Stimulated activated CD4-positive, alpha-beta T cell treated with anti-CD3 and anti-CD28 coated beads, Interleukin-12 subunit alpha, Interleukin-12 subunit beta, amount 100 ng/mL, for 4 hours (primary cell): ENCODE data around the gene PIGQ.
A peak's percentile ranks its signal among the peaks of the same experiment; 100 is the strongest.

ENCODE experiments used
- DNase-seq: peaks from one replicate; pipeline ENCODE4 v3.0.0-alpha.2; 2020

Gene PIGQ

DNA sequence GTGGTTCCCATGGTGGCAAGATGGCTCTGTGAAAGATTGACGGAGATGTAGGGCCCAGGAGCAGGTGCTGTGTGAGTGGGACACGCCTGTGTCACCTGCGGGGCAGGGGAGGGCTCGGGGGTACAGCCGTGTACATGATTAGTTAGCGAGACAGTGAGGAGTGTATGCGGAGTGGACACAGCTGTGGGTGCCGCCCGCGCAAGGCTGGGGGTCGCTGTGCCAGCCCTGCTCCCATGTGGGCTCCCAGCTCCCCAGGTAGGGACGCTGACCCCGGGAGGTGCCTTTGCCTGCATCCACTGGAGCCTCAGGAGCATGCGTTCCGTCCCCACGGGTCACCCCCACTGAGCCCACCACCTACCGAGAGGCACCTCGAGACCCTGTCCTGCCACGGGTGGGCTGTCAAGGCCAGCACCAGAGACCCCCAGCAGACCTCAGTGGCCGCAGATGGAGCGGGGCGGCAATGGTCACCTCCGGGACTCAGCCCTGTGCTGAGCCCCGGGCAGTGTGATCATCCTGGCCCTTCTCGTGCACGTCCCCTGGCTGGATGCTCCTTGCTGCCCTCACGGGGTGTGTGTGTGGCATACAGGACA, 34.8 kb upstream of the PIGQ start:
- DNase-seq = no peak

DNA sequence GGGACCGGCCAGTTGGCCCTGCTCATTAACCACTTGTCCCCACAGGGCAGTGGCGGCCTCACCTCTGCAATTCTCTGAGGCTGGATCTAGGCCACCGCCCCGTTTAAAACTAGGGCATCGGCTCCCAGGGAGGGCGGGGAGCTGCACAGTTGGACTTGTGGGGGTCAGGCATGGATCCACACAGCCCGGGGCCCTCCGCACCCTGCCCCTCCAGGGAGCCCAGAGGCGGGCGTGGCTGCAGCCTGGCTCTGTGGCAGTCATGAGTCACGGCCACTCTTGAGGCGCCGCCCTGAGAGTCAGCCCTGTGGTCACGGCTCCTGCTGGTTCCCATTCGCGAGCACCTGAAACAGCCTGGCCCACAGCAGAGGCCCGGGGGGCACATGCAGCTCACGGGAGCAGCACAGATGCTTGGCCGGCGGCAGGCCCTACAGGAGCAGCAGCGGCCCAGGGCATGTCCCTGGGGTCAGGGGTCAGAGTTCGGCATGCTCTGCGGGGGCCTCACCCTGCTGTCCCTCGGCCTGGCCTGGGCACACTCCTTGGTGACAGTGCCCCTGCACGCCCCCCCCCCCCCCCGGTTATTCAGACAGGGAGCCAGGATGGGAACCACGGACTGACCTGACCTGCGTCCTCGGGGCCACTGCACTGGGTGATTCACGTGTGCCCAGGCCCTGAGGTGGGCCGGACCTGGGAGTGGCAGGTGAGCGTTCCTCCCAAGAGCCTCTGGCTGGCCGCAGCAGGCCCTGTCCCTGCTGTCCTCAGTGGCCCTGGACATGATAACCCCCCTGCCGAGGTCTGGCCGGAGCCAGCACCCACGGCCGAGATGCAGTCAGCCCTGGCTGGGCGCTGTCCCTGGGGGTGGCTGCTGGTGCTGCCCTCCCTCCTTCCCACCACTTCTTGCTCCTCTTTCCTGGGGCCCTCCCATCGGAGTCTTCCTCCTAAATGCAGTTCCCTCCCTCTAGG, 34.0 kb upstream of the PIGQ start:
- DNase-seq = no peak

DNA sequence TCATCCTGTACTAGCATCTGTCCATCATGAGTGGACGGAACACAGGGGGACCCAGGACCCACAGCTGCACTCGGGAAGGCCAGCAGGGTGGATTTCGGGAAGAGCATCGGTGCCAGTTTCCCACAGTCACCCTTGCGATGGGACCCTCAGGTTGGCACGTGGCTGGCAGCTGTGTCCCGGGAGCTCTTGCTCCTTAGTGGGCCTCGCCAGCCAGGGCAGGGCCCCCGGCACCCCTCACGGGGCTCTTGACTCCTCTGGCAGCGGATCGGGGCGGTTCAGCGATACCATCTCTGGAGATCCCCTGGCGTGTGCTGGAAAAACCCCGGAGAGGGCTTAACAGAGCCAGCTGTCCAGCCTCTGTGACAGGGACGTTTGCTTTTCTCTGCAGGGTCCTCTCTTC, 33.0 kb upstream of the PIGQ start:
- DNase-seq = no peak

DNA sequence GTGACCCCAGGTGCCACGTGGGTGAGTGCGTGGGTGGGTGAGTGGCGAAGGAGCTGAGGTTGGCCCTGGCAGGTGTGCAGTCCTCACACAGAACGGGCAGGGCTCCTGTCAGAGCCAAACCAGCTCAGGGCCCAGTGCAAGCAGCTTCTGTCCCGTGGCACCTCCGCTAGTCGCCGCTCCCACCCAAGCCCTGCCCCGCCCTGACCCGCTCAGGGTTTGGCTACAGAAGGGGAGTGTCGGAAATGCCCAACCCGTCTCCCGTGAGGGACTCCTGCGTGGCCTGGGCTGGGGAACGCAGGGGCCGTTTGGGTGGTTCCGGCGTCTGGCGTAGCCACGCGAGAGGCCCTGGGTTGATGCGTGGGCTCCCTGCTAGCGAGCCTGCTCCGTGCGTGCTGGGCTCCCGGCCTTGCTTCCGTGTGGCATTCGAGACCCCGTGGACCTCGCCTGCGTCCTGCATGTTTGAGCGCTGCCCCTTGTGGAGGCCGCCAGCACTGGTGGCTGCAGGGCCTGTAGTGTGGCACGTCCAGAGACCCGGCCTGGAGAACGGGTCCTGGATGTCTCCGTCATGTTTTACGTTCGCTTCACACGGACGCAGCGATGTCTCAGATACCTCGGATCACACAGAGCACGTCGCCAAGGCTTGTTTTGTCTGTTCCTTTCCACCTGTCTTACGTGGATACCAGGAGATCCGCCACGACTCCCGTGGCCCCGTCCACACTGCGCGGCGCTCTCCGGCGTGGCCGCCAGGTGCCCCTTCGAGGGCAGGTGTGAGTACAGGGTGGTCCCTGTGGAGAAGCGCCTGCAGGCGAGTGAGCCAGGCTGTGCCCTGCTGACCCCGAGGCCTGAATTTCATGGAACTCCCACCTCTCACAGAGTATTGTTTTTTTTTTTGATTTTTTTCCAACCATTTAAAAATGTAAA, 32.1 kb upstream of the PIGQ start:
- no peak for DNase-seq

DNA sequence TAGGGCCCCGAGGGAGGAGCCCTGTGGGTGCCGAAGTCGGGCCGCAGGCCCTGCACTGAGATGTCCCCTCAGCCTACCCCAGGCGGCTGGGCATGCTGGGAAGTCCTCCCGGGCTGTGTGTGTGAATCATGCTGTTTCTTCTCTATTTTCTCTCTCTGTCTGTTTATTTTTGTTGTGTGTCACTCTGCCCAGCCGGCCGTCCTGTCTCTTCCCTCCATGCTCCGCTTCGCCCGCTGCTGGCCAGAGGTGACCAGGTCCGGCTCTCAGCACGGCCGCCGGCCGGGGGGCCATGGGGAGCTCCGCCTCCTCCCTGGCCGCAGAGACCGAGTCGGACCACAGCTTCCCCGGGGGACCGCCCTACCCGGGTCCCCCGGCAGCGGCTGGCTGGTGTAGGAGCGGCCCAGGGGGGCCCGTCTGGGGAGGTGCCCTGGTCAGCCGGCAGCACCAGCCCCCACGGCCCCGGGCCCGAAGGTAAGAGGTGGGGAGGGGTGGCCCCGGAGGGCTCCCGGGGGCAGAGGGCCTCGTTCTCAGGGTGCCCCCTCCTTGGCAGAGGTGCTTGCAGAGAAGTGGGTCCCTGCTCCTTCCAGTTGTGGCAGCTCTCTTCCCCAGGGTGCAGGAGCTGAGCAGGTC, 29.8 kb upstream of the PIGQ start:
- no peak for DNase-seq

DNA sequence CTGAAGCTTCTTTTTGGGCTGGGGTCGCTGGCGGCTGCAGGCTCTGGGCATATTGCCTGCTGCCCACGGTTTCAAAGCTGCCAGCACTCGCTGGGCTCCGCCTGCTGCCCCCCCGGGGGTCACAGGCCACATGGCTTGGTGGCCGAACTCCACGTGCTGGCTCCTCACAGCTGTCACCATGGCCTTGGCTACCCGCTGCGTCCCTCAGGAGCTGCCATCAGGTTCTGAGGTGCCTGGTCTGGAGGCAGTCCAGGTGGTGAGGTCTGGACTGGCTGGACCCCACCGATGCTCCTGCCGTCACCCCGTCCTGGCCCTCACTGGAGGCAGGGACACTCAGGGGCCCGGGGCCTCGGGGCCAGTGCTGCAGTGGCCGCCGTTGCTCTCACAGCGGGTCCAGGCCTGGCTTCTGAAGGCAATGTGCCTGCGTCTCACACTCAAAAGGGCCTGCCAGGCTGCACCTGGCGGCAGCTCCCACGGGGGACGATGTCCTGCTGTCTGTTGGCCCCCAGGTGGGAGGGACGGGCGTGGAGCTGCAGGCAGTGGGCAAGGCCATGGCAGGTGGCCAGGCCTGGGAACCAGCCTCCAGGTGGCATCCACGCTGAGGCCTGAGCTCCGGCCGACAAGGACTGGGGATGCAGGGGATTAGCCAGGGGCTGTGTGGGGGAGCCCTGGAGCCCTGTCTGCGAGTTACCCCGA, 29.0 kb upstream of the PIGQ start:
- no peak for DNase-seq

DNA sequence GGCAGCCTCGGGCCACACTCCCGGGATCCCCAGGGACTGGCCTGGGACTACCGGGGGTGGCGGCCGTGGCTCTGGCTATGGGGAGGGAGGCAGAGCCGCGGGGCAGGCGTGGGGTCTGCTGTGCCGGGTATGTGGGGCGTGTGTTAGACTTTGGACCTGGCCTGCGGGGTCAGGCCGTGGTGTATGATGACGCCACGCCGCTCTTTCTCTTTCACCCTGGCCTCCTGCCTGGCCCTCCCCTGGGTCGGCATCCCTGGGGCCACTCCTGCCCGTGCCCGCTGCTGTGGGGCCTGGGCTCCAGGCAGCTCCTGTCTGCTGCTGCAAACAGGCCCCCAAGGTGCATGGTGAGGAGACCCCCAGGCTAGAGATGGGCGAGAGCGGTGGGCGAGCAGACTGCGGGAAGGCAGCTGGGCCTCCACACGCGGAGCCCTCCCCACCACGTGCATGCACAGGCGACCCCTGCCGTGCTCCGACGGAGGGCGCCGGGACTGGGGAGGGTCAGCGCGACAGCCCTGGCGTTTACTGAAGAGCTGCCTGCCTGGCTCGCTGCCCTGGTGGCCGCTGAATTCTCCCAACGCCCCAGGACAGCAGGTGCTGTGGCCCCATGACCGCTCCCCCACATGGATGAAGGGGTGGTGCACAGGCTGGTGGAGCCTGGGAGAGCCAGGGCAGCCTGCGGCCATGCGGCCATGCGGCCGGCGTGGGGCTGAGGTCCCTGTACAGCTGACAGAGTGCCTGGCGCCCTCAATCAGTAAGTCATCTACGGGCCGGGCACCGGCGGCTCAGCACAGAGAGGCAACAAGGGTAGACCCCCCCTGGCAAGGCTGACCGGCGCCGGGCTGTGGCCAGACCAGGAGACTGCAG, 26.2 kb upstream of the PIGQ start:
- no peak for DNase-seq

DNA sequence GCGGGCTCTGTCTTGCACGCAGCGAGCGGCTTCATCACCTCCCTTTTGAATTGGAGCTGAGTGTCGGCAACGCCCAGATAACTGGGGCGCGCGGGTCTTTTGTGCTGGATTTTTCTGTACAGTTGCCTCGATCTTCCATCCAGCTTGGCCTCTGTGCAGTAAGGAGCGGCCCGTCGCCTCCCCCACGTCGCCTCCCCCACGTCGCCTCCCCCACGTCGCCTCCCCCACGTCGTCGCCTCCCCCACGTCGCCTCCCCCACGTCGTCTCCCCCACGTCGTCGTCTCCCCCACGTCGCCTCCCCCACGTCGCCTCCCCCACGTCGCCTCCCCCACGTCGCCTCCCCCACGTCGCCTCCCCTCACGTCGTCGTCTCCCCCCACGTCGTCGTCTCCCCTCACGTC, 25.3 kb upstream of the PIGQ start:
- no peak for DNase-seq

DNA sequence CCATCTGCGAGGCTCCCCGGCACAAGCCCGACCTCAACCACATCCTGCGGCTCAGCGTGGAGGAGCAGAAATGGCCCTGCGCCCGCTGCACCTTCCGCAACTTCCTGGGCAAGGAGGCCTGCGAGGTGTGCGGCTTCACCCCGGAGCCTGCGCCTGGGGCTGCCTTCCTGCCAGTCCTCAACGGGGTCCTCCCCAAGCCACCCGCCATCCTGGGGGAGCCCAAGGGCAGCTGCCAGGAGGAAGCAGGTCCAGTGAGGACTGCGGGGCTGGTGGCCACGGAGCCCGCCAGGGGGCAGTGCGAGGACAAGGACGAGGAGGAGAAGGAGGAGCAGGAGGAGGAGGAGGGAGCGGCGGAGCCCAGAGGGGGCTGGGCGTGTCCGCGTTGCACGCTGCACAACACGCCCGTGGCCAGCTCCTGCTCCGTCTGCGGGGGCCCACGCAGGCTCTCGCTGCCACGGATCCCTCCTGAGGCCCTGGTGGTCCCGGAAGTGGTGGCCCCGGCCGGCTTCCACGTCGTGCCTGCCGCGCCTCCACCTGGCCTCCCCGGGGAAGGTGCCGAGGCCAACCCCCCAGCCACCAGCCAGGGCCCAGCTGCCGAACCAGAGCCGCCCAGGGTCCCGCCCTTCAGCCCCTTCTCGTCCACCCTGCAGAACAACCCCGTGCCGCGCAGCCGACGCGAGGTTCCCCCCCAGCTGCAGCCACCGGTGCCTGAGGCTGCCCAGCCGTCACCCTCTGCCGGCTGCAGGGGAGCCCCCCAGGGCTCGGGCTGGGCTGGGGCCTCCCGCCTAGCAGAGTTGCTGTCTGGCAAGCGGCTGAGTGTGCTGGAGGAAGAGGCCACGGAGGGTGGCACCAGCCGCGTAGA, 22.6 kb upstream of the PIGQ start:
- DNase-seq = peak; percentile 56

DNA sequence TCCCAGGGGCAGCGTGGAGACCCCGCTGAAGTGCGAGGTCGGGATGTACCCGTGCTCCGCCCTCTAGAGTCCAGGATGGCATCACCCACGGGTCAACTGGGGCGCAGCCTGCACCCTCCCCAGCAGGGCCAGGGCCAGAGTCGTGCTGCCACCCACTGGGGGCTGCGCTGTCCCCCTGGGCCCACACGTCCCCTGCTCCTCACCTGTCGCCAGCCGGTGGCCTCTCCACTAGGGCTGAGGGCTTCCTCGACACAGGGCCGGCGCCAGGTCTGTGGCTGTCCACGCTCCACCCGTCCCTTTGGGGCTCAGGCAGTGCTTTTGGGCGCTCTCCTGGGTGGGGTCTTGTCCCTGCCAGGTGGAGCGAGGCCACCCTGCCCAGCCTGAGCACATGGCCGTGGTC, 21.2 kb upstream of the PIGQ start:
- DNase-seq = no peak

DNA sequence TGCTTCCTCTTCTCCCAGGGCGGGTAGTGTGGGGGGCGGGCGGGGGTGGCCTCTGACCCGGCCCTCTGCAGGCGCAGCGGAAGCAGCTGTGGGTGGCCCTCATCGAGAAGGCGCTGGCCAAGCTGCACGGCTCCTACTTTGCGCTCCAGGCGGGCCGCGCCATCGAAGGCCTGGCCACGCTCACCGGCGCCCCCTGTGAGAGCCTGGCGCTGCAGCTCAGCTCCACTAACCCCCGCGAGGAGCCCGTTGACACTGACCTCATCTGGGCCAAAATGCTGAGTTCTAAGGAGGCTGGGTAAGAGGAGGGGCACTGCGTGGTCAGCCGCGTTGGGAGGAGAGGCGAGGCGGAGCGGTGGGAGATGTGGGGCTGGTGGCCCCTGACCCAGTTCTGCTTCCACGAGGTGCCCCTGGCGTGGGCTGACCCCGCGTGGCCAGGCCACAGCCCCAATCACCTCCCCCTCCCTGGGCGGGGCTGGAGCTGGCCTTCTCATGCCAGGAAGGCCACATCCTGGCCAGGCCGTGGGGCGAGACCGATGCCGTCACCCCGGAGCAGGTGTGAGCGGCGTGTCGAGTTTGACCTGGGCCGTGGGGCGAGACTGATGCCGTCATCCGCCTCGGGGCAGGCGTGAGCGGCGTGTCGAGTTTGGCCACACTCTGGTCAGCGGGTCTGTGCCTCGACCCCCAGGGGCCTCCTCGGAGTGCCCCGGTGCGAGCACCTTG, 20.1 kb upstream of the PIGQ start:
- no peak for DNase-seq

DNA sequence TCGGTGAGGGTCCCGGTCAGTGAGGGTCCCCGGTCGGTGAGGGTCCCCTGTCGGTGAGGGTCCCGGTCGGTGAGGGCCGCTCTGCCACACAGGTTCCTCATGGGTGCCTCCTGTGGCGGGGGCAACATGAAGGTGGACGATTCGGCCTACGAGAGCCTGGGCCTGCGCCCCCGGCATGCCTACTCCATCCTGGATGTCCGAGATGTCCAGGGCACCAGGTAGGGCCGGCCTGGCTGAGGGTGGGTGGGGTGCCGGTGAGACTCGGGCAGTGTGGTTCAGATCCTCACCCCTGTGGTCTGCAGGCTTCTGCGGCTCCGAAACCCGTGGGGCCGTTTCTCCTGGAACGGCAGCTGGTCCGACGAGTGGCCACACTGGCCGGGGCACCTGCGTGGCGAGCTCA, 18.6 kb upstream of the PIGQ start:
- DNase-seq = no peak

DNA sequence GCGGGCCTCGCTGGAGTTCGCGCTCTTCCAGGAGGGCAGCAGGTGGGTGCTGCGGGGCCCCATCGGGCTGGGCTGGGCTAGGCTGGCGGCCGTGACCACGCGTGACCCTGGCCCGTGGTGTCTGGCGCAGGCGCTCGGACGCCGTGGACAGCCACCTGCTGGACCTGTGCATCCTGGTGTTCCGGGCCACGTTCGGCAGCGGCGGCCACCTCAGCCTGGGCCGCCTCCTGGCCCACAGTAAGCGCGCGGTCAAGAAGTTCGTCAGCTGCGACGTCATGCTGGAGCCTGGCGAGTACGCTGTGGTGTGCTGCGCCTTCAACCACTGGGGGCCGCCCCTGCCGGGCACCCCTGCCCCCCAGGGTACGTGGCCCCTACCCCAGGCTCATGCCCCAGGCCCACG, 17.6 kb upstream of the PIGQ start:
- DNase-seq = no peak

DNA sequence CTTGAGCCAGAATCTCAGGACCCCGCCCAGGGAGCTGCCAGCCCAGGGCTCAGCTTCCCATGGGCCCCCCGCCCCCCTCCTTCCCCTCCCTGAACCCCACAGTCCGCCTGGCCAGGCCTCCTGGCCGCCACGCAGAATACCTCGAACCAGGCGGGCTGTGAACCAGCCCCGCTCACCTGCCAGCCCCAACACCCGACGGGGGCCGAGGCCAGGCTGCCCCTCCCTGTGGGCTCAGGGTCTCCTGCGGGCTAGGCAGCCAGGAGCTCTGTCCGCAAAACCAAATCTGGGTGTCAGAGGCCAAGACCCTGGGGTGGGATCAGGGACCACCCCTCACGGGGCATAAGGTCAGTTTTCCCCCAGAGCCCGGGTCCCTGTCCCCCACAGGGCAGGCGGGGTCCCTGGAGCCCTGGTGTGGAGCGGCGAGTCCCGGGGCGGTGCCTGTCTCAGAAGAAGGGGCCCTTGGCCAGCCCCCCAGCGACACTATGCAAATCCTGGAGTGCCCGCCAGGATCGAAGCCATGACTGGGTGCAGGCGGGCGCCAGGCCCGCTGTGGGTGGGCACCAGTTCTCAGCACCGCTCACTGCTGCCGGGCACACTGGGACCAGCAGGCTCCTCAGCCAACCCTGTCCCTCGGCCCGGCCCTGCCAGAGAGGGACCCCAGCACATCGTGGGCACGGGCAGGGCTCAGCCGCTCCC, 16.0 kb upstream of the PIGQ start:
- DNase-seq = no peak

DNA sequence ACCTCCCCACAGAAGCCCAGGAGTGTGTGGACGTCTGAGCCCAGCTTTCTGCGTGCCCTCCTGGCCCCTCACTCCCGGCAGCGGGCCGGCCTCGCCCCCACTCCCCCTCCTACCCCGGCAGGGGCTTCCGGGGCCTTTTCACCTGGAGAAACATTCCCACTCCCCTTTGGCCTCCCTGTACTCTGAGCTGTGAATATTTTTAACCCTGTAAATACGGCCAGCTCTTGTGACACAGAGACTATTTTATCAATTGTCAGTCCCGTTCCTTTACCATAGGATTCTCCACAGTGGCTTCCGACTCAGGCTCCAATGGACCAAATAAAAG, 15.5 kb upstream of the PIGQ start:
- no peak for DNase-seq

DNA sequence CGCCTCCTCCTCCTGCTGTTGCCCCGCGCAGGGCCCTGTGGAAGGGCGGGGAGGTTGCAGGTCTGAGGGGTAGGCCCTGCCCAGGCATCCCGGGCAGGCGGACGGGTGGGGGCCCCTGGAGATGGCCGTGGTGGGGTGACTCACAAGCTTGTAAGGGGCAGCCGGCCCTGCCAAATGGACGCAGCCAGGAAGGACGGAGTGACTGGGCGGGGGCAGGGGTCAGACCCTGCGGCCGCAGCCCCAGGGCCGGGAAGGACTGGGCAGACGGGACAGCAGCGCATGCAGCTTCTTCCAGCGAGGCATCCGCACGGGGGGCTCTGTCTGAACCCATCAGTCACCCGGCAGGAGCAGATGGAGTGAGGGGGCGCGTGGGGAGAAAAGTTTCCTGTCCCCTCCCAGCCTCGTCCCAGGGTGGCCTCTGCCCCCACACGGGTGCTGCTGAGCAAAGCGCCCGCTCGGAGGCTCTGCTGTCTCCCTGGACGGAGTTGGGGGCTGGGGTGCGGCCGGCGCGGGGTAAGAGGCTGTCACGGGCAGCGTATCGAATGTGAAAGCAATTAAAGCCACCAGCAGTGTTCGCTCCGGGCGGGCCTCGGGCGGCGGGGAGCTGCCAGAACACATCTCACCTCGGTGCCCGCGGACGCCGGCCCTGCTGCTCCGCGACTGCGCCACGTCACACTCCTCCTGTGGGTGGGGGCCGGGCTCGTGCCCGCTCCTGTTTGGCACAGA, 15.0 kb upstream of the PIGQ start:
- DNase-seq = no peak

DNA sequence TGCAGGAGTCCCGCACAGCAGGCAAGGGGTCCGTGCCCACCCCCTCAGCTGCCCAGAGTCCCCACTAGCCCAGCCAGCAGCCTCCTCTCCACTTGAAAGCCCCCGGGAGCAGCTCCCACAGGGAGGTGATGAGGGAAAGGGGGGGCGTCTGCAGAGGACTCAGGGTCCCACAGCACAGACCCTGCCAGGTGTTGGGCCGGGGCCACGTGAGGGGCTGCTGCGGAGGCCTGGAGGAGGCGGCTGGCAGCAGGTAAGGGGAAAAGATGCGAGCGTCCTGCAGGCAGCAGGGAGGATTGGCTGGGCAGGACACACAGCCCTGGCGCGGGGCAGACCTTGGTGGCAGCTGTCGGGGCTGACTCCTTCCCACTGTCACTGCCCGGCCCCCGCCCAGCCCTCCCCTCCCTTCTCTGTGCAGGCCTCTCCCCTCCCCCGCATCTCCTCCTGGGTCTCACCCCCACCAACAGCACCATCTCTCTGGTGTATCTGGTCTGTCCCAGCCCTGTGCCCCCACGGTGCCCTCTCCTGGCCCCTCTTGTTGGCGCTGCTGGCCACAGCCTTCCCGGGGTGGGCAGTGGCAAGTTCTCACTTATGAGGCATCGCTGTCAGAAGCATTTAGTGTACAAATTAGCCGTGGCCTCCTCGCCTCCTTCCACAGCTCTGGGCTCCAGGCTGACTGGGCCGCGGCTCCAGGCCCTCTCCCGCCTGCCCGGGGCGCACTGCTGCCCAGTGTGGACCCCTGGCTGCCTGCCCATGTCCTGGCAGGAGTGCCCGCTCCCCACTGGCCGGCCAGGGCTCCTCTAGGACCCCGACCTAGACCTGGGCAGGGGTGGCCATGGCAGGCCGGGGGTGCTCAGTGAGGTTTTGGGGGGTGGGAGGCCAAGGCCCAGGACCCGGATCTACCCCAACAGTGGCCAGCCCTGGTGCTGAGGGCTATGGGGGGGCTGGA, 14.0 kb upstream of the PIGQ start:
- DNase-seq = no peak
